WTC11 (cell line): ENCODE data around the gene MACC1. TPM values are rescaled to one million over a fixed set of nuclear protein-coding genes. Genes with fewer than 3 reads are reported as not detected.

Experiments used
- ATAC-seq: fragments of 200-7000 bp; cut with Tn5 transposase; 2 replicates; pipeline ENCODE4 v1.10.0; 2021; ENCODE audit warnings: mild to moderate bottlenecking, moderate library complexity
- CTCF ChIA-PET: fragments of 300-600 bp; sonication (Branson Sonifier 250); formaldehyde crosslinking; loops from one replicate; lab custom pipeline; 2021; ENCODE audit warnings: antibody characterized with exemption; lab: Charles Lee
- POLR2A ChIA-PET: fragments of 350-600 bp; sonication (Branson Sonifier 250); formaldehyde crosslinking; loops from one replicate; lab custom pipeline; 2021; ENCODE audit warnings: antibody characterized with exemption; lab: Charles Lee
- DNase-seq: peaks from one replicate; pipeline ENCODE4 v3.0.0; 2021; ENCODE audit warnings: low spot score
- H3K27ac Mint-ChIP-seq: 2 replicates; pipeline ENCODE4 v1.8.0; 2021; ENCODE audit warnings: mixed read lengths
- H3K27me3 Mint-ChIP-seq: 2 replicates; pipeline ENCODE4 v1.8.0; 2021; ENCODE audit warnings: low read depth, mild to moderate bottlenecking, moderate library complexity, mixed read lengths
- H3K36me3 Mint-ChIP-seq: 2 replicates; pipeline ENCODE4 v1.8.0; 2021; ENCODE audit warnings: mixed read lengths
- H3K4me1 Mint-ChIP-seq: 2 replicates; pipeline ENCODE4 v1.8.0; 2022; ENCODE audit warnings: mixed read lengths
- H3K4me3 Mint-ChIP-seq: 2 replicates; pipeline ENCODE4 v1.8.0; 2021; ENCODE audit warnings: mild to moderate bottlenecking, moderate library complexity, mixed read lengths
- H3K9me3 Mint-ChIP-seq: 2 replicates; pipeline ENCODE4 v1.8.0; 2021; ENCODE audit warnings: mixed read lengths
- AFF4 ChIP-seq: sonication (generic); formaldehyde crosslinking; IDR thresholded peaks from 2 replicates; pipeline ENCODE4 v1.8.1; 2023; ENCODE audit warnings: mild to moderate bottlenecking, missing genetic modification reagents, borderline replicate concordance
- CREM ChIP-seq: sonication (generic); formaldehyde crosslinking; IDR thresholded peaks from 2 replicates; pipeline ENCODE4 v1.8.1; 2022; ENCODE audit warnings: mild to moderate bottlenecking, missing genetic modification reagents, moderate library complexity
- FOXK1 ChIP-seq: sonication (generic); formaldehyde crosslinking; IDR thresholded peaks from 2 replicates; pipeline ENCODE4 v1.8.0; 2022; ENCODE audit warnings: mild to moderate bottlenecking, moderate library complexity, missing genetic modification reagents
- HMGXB4 ChIP-seq: sonication (generic); formaldehyde crosslinking; IDR thresholded peaks from 2 replicates; pipeline ENCODE4 v1.8.1; 2023; ENCODE audit warnings: mild to moderate bottlenecking, moderate library complexity, missing genetic modification reagents
- IRF2 ChIP-seq: sonication (generic); formaldehyde crosslinking; IDR thresholded peaks from 2 replicates; pipeline ENCODE4 v1.8.0; 2022; ENCODE audit warnings: low read depth, missing genetic modification reagents, borderline replicate concordance
- KAT7 ChIP-seq: sonication (generic); formaldehyde crosslinking; IDR thresholded peaks from 2 replicates; pipeline ENCODE4 v1.8.1; 2023; ENCODE audit warnings: missing genetic modification reagents, mild to moderate bottlenecking, borderline replicate concordance
- MXD4 ChIP-seq: fragments of 250-450 bp; sonication (Bioruptor Pico); IDR thresholded peaks from 2 replicates; pipeline ENCODE4 v1.8.0; 2021; ENCODE audit warnings: mild to moderate bottlenecking, moderate library complexity, borderline replicate concordance
- MYBL2 ChIP-seq: sonication (generic); formaldehyde crosslinking; IDR thresholded peaks from 2 replicates; pipeline ENCODE4 v1.8.1; 2023; ENCODE audit warnings: mild to moderate bottlenecking, moderate library complexity, missing genetic modification reagents
- NR3C1 ChIP-seq: sonication (generic); formaldehyde crosslinking; conservative IDR thresholded peaks from 2 replicates; pipeline ENCODE4 v1.8.1; 2023; ENCODE audit warnings: low read depth, mild to moderate bottlenecking, missing genetic modification reagents
- OVOL2 ChIP-seq: fragments of 250-450 bp; sonication (Bioruptor Pico); IDR thresholded peaks from 2 replicates; pipeline ENCODE4 v1.9.0; 2021; ENCODE audit warnings: mild to moderate bottlenecking, borderline replicate concordance
- ZNF138 ChIP-seq: sonication (generic); formaldehyde crosslinking; conservative IDR thresholded peaks from 2 replicates; pipeline ENCODE4 v1.8.1; 2022; ENCODE audit warnings: mild to moderate bottlenecking, moderate library complexity, missing genetic modification reagents
- ZNF396 ChIP-seq: fragments of 250-450 bp; sonication (Bioruptor Pico); IDR thresholded peaks from 2 replicates; pipeline ENCODE4 v1.8.0; 2021; ENCODE audit warnings: mild to moderate bottlenecking, moderate library complexity, borderline replicate concordance
- total RNA-seq: library from RNA; stranded (reverse); gene quantifications from 3 replicates; pipeline ENCODE4 v1.2.3, GENCODE V29; 2021
- TF ChIP-seq, protein P1 (sequence below): fragments of 250-450 bp; sonication (Bioruptor Pico); IDR thresholded peaks from 2 replicates; pipeline ENCODE4 v1.9.0; 2021; ENCODE audit warnings: mild to moderate bottlenecking, borderline replicate concordance
- TF ChIP-seq, protein P2 (sequence below): sonication (generic); formaldehyde crosslinking; IDR thresholded peaks from 2 replicates; pipeline ENCODE4 v1.8.0; 2023; ENCODE audit warnings: mild to moderate bottlenecking, missing genetic modification reagents
- TF ChIP-seq, protein P3 (sequence below): fragments of 250-450 bp; sonication (Bioruptor Pico); IDR thresholded peaks from 2 replicates; pipeline ENCODE4 v1.9.0; 2021; ENCODE audit warnings: mild to moderate bottlenecking

MACC1 gene
- total RNA-seq, 1 experiment from 2014 or later = 14.6 TPM

DNA sequence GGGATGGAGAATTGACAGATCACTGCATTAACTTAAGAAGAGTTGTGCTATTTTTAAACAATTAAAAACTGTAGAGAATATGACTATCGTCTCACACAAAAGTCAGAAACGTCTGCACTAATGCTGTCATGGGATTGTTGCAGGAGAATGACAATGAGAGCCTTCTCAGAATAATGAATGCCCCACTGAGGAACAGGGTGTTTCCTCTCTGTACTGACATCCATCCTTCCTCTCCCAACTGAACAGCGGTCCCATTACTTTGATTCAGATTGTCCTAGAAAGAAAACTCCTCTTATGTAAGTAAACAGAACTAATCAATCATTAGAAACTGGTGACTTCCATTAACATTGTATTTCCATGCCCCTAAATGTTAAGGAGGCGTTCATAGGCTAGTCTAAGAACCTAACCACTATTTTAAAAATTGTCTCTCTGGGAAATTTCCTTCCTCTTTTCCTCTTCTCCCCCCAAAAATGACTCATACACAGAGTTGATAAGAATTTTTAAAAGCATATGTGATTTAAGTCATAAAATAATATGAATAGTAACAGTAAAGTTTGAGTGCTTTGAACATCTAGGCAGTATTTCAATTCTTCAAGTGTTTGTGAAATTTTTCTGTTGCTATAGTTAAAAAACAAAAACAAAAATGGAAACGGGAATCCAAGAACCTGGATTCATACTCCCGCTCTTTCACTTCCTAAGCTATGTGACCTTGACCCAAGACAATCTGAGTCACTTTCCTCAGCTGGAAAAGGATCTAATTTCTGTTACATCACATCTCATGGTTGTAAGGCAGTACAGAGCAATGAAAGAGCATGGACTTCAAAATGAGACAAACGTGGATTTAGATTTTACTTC, 12.7 kb upstream of the MACC1 start (continued):
- TF ChIP-seq, protein P1, sequence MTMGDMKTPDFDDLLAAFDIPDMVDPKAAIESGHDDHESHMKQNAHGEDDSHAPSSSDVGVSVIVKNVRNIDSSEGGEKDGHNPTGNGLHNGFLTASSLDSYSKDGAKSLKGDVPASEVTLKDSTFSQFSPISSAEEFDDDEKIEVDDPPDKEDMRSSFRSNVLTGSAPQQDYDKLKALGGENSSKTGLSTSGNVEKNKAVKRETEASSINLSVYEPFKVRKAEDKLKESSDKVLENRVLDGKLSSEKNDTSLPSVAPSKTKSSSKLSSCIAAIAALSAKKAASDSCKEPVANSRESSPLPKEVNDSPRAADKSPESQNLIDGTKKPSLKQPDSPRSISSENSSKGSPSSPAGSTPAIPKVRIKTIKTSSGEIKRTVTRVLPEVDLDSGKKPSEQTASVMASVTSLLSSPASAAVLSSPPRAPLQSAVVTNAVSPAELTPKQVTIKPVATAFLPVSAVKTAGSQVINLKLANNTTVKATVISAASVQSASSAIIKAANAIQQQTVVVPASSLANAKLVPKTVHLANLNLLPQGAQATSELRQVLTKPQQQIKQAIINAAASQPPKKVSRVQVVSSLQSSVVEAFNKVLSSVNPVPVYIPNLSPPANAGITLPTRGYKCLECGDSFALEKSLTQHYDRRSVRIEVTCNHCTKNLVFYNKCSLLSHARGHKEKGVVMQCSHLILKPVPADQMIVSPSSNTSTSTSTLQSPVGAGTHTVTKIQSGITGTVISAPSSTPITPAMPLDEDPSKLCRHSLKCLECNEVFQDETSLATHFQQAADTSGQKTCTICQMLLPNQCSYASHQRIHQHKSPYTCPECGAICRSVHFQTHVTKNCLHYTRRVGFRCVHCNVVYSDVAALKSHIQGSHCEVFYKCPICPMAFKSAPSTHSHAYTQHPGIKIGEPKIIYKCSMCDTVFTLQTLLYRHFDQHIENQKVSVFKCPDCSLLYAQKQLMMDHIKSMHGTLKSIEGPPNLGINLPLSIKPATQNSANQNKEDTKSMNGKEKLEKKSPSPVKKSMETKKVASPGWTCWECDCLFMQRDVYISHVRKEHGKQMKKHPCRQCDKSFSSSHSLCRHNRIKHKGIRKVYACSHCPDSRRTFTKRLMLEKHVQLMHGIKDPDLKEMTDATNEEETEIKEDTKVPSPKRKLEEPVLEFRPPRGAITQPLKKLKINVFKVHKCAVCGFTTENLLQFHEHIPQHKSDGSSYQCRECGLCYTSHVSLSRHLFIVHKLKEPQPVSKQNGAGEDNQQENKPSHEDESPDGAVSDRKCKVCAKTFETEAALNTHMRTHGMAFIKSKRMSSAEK (CRISPR knock-in tag) = no peak
- TF ChIP-seq HMGXB4 (CRISPR knock-in tag) (no peak), ZNF138 (no peak), AFF4 (no peak), NR3C1 (CRISPR knock-in tag) (no peak)

DNA sequence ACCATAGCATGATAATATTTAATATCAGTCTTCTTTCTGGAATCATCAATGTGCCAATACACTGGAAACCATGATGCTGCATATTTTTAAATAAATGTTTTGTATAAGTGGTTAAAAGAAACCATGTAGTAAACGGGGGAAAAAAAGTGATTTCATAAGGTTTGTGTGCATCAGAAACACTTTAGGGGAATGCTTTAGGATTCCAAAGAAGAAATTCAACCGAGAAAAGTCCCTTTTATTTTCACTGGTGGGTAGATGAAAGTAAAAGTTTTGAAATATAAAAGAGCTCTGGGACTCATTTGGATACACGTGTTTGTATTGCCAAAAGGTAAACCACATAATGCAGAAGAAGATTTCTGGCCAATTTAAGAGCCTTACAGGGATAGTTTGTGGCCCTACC, 11.9 kb upstream of the MACC1 start:
- ChIA-PET POLR2A (no interaction called here), CTCF (no interaction called here)
- no peak for ATAC-seq
- no peaks in the 10 kb centered on the region for H3K27me3 Mint-ChIP-seq
- no peaks in the 10 kb centered on the region for H3K36me3 Mint-ChIP-seq
- DNase-seq = no peak
- H3K27ac Mint-ChIP-seq = no peak overlapping the region
- H3K9me3 Mint-ChIP-seq = no peaks in the 10 kb centered on the region
- no peaks in the 10 kb centered on the region for H3K4me1 Mint-ChIP-seq
- H3K4me3 Mint-ChIP-seq = no peak overlapping the region
- TF ChIP-seq CREM (no peak), MYBL2 (no peak), ZNF396 (CRISPR knock-in tag) (no peak), FOXK1 (CRISPR knock-in tag) (no peak), KAT7 (CRISPR knock-in tag) (no peak), AFF4 (no peak), IRF2 (no peak), MXD4 (CRISPR knock-in tag) (no peak), OVOL2 (CRISPR knock-in tag) (no peak)
- TF ChIP-seq, protein P2, sequence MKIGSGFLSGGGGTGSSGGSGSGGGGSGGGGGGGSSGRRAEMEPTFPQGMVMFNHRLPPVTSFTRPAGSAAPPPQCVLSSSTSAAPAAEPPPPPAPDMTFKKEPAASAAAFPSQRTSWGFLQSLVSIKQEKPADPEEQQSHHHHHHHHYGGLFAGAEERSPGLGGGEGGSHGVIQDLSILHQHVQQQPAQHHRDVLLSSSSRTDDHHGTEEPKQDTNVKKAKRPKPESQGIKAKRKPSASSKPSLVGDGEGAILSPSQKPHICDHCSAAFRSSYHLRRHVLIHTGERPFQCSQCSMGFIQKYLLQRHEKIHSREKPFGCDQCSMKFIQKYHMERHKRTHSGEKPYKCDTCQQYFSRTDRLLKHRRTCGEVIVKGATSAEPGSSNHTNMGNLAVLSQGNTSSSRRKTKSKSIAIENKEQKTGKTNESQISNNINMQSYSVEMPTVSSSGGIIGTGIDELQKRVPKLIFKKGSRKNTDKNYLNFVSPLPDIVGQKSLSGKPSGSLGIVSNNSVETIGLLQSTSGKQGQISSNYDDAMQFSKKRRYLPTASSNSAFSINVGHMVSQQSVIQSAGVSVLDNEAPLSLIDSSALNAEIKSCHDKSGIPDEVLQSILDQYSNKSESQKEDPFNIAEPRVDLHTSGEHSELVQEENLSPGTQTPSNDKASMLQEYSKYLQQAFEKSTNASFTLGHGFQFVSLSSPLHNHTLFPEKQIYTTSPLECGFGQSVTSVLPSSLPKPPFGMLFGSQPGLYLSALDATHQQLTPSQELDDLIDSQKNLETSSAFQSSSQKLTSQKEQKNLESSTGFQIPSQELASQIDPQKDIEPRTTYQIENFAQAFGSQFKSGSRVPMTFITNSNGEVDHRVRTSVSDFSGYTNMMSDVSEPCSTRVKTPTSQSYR (CRISPR knock-in tag) = no peak
- TF ChIP-seq, protein P3, sequence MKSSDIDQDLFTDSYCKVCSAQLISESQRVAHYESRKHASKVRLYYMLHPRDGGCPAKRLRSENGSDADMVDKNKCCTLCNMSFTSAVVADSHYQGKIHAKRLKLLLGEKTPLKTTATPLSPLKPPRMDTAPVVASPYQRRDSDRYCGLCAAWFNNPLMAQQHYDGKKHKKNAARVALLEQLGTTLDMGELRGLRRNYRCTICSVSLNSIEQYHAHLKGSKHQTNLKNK = no peak
